Transverse colon (tissue), 4 donors: Measurements from ENCODE around the gene C2orf78.

Experiments used
- CTCF ChIP-seq, 5 experiments: fragments of 200-600 bp in 3 of 5; fragments of 450-650 bp in 2 of 5; sonication (generic) in 3 of 5; IDR thresholded peaks; 1 replicate in 2 of 5; 2 replicates in 3 of 5; pipeline ENCODE4 v1.5.1; 2016 to 2017; ENCODE audit warnings: antibody characterized with exemption in 5 of 5, inconsistent platforms in 3 of 5, mild to moderate bottlenecking in 2 of 5, moderate library complexity in 1 of 5
- POLR2A ChIP-seq: fragments of 450-650 bp; IDR thresholded peaks from one replicate; pipeline ENCODE4 v1.6.1; 2016; ENCODE audit warnings: antibody characterized with exemption, mild to moderate bottlenecking, moderate library complexity
- POLR2AphosphoS5 ChIP-seq, 3 donors: sonication (generic); formaldehyde crosslinking; IDR thresholded peaks; one replicate each; pipeline ENCODE4 v1.6.1; 2016; ENCODE audit warnings: antibody characterized with exemption in 3 of 3

GRCh38 chr2:73736378-73736777, 47.6 kb upstream of the C2orf78 start:
- TF ChIP-seq CTCF (IDR thresholded peaks at IDR 0.05) (no peak), POLR2AphosphoS5 (IDR thresholded peaks at IDR 0.05) (no peak), POLR2A (no peak)
